C1 segment of cervical spinal cord (tissue), 14 donors: Measurements from ENCODE around the gene DOK6.
"Not testable (repeated sequence)": the region's sequence is repeated elsewhere in the genome, so short reads cannot be mapped to it uniquely, and the experiment has no call there.

Source experiments
- DNase-seq, 14 donors: peaks; one replicate each; lab custom pipeline; 2025; lab: John Stamatoyannopoulos, UW

The DOK6 gene

GRCh38 chr18:69400253-69400975, at the start of gene DOK6:
Gene DOK6 (plus strand): TSS chr18:69400888.
- DNase-seq = peak in 6 of 14 donors; percentile 2 to 83 (median 26)

GRCh38 chr18:69353023-69353422, 47.7 kb upstream of the DOK6 start:
- no peak for DNase-seq

GRCh38 chr18:69357590-69357989, 43.1 kb upstream of the DOK6 start:
- no peak for DNase-seq

GRCh38 chr18:69358212-69358895, 42.3 kb upstream of the DOK6 start:
- no peak for DNase-seq

- not testable (repeated sequence) for DNase-seq
Measured at GRCh38 chr18:69359768-69360167, 40.9 kb upstream of the DOK6 start.

- no peak for DNase-seq
Measured at GRCh38 chr18:69364930-69365329, 35.8 kb upstream of the DOK6 start.

- DNase-seq = no peak
Measured at GRCh38 chr18:69365658-69366057, 35.0 kb upstream of the DOK6 start.

GRCh38 chr18:69367104-69367503, 33.6 kb upstream of the DOK6 start:
- DNase-seq = no peak

GRCh38 chr18:69371729-69372128, 29.0 kb upstream of the DOK6 start:
- DNase-seq = no peak

- DNase-seq = no peak
Measured at GRCh38 chr18:69380324-69380723, 20.4 kb upstream of the DOK6 start.

GRCh38 chr18:69383186-69383585, 17.5 kb upstream of the DOK6 start:
- no peak for DNase-seq

GRCh38 chr18:69387186-69387585, 13.5 kb upstream of the DOK6 start:
- no peak for DNase-seq

GRCh38 chr18:69388222-69388621, 12.5 kb upstream of the DOK6 start:
- DNase-seq = no peak

- no peak for DNase-seq
Measured at GRCh38 chr18:69397096-69397495, 3.6 kb upstream of the DOK6 start.

- DNase-seq = no peak
Measured at GRCh38 chr18:69399253-69399652, 1.4 kb upstream of the DOK6 start.

- DNase-seq = no peak
Measured at GRCh38 chr18:69400976-69401225, 213 bp downstream of the DOK6 start.

GRCh38 chr18:69401226-69401971, 711 bp downstream of the DOK6 start:
- DNase-seq = peak in 3 of 14 donors; percentile 9 to 51 (median 21)

- peak in 1 of 14 donors; percentile 51 for DNase-seq
Measured at GRCh38 chr18:69401972-69402532, 1.4 kb downstream of the DOK6 start.

GRCh38 chr18:69402533-69402989, 1.9 kb downstream of the DOK6 start:
- DNase-seq = no peak

GRCh38 chr18:69408522-69408921, 7.8 kb downstream of the DOK6 start:
- no peak for DNase-seq

- no peak for DNase-seq
Measured at GRCh38 chr18:69411199-69411598, 10.5 kb downstream of the DOK6 start.

- DNase-seq = no peak
Measured at GRCh38 chr18:69414184-69414583, 13.5 kb downstream of the DOK6 start.
